OCI-LY1 (cell line): ENCODE data around the gene TPST1.

ENCODE experiments used
- CTCF ChIP-seq: fragments of 200-600 bp; sonication (generic), shearing (Covaris generic); IDR thresholded peaks from 2 replicates; pipeline ENCODE4 v1.5.1; 2017; ENCODE audit warnings: mild to moderate bottlenecking, antibody characterized with exemption, low read length, moderate library complexity, mixed read lengths
- EZH2 ChIP-seq: fragments of 200-600 bp; sonication (generic), shearing (Covaris generic); IDR thresholded peaks from 2 replicates; pipeline ENCODE4 v1.8.0; 2017; ENCODE audit warnings: borderline replicate concordance, mixed run types, mild to moderate bottlenecking, antibody characterized with exemption, low read length, moderate library complexity, mixed read lengths

GRCh38 chr7:66250711-66251110 is 45.6 kb downstream of the TPST1 start:
- TF ChIP-seq CTCF (no peak), EZH2 (no peak)
